ENCODE measurements around the gene CGB5. TPM values are rescaled to one million over a fixed set of nuclear protein-coding genes. Genes with fewer than 3 reads are reported as not detected.
"Not testable (repeated sequence)": the region's sequence is repeated elsewhere in the genome, so short reads cannot be mapped to it uniquely, and the experiment has no call there.

CGB5 gene
- total RNA-seq, 1 experiment from 2014 or later, result not detected

DNA sequence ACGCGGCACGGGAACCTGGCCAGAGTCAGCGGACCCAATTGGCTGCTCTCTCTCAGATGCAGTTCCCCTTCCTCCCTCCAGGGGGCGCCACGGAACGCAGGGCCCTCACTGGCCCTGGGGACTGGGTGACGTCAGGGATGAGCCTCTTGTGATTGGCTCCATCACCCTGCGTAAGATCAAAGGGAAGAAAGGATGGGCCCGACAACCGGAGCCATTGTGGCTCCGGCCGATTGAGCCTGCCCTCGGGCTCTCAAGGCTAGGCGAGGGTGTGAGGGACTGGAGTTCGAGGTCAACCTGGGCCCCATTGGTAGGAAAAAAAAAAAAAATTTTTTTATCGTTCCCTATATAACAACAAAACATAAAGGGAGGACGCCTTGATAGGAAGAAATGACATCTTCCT lies 6.8 kb upstream of the CGB5 start, which contains the start of gene CGB1:
CGB1 (minus strand) TSS at position 81 of the 400 bp plus-strand sequence. CDS start 184 bp downstream, outside the sequence.
- H3K4me1 Mint-ChIP-seq (ENCODE audit: insufficient read depth, unreplicated experiment); intact Hi-C loops (cut with micrococcal nuclease); POLR2A ChIA-PET; H3K36me3 Mint-ChIP-seq (ENCODE audit: insufficient read depth, unreplicated experiment); DNase-seq (ENCODE audit: unreplicated experiment); H3K9me3 Mint-ChIP-seq (ENCODE audit: unreplicated experiment); H3K27me3 Mint-ChIP-seq (ENCODE audit: insufficient read depth, unreplicated experiment); CTCF ChIA-PET; H3K27ac Mint-ChIP-seq (ENCODE audit: low read depth, unreplicated experiment); BruUV-seq (replicated peaks); H3K4me3 Mint-ChIP-seq (ENCODE audit: unreplicated experiment): not testable (repeated sequence)
- TF ChIP-seq, protein P1, sequence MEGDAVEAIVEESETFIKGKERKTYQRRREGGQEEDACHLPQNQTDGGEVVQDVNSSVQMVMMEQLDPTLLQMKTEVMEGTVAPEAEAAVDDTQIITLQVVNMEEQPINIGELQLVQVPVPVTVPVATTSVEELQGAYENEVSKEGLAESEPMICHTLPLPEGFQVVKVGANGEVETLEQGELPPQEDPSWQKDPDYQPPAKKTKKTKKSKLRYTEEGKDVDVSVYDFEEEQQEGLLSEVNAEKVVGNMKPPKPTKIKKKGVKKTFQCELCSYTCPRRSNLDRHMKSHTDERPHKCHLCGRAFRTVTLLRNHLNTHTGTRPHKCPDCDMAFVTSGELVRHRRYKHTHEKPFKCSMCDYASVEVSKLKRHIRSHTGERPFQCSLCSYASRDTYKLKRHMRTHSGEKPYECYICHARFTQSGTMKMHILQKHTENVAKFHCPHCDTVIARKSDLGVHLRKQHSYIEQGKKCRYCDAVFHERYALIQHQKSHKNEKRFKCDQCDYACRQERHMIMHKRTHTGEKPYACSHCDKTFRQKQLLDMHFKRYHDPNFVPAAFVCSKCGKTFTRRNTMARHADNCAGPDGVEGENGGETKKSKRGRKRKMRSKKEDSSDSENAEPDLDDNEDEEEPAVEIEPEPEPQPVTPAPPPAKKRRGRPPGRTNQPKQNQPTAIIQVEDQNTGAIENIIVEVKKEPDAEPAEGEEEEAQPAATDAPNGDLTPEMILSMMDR (IDR thresholded peaks at IDR 0.05; ENCODE audit: unreplicated experiment), result peak; percentile 54

DNA sequence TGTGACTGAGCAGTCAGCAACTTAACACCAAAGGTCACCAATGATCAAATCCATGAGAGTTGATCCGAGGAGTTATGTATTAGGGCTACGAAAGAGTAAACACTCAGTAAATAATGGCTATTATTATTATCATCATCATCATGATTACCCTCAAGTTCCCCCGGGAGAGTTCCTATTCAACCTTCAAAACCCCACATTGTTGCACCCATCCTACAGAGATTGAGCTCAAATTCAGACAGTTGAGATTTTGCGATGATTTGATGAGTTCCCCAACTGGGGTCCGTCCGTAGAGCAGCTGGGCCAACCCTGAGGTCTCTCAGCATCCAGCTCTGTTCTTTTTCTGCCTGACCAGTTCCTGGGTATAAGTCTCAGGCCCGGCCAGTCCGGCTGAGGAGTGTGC lies 5.5 kb upstream of the CGB5 start:
- H3K27ac Mint-ChIP-seq (ENCODE audit: low read depth, unreplicated experiment); H3K27me3 Mint-ChIP-seq (ENCODE audit: insufficient read depth, unreplicated experiment); H3K9me3 Mint-ChIP-seq (ENCODE audit: unreplicated experiment); DNase-seq (ENCODE audit: unreplicated experiment); intact Hi-C loops (cut with micrococcal nuclease); H3K4me3 Mint-ChIP-seq (ENCODE audit: unreplicated experiment); H3K36me3 Mint-ChIP-seq (ENCODE audit: insufficient read depth, unreplicated experiment); BruUV-seq (replicated peaks); CTCF ChIA-PET; POLR2A ChIA-PET: not testable (repeated sequence)
- H3K4me1 Mint-ChIP-seq (ENCODE audit: insufficient read depth, unreplicated experiment), result peaks cover 12% of the 10 kb centered on the region

DNA sequence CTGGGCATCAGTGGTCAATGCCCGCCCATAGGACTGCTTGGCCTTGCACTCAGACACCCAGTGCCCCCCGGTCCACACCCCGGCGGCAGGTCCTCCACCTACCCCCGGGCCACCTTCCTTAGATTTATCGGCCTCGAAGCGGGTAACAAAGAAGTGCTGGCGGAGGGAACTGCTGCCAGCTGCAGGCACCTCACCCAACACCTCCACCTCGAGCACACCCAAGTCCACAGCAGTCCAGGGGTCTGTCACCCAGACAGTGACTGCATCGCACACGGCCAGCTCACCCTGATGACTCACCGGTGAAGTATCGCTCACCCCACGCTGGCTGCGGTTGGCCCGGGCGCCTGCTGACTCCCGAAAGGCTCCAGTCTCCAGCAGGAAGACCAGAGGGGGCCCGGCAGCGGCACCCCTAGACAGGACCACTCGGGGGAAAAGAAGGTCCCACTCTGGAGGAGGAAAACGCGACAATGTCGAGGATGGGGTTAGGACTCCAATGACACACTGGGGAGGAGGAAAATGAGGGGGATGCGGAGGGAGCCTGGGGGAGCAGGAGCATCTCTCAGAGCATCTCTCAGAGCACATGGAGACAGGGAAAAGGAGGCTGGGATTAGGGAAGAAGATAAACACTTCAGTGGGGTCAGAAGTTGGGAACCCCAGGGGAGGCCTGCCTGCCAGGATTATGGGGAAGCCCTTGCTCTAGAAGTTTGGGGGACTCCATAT lies 4.9 kb upstream of the CGB5 start:
- H3K9me3 Mint-ChIP-seq (ENCODE audit: unreplicated experiment); H3K36me3 Mint-ChIP-seq (ENCODE audit: insufficient read depth, unreplicated experiment); POLR2A ChIA-PET; H3K4me3 Mint-ChIP-seq (ENCODE audit: unreplicated experiment); H3K27me3 Mint-ChIP-seq (ENCODE audit: insufficient read depth, unreplicated experiment); CTCF ChIA-PET; H3K27ac Mint-ChIP-seq (ENCODE audit: low read depth, unreplicated experiment); intact Hi-C loops (cut with micrococcal nuclease); BruUV-seq (replicated peaks): not testable (repeated sequence)
- DNase-seq (ENCODE audit: unreplicated experiment), result peak; percentile 68
- H3K4me1 Mint-ChIP-seq (ENCODE audit: insufficient read depth, unreplicated experiment), result peaks cover 12% of the 10 kb centered on the region

DNA sequence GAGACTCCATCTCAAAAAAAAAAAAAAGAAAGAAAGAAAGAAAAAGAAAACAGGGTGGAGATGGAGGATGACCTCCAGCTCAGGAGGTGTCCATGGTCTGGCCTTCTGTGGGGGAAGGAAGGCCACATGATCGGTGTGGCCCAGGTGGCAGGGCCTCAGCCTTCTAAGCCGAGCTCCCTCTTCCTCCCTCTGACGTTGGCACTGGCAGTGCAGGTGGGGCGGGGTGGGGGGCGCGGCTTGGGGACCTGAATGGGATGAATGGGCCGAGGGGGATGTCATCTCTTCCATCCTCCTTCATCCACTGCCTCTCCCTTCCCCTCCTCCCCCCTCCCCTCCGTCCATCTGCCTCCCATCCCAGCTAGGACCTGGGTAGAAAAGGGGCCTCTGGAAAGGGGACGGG lies 3.9 kb upstream of the CGB5 start:
- DNase-seq (ENCODE audit: unreplicated experiment); H3K27ac Mint-ChIP-seq (ENCODE audit: low read depth, unreplicated experiment); intact Hi-C loops (cut with micrococcal nuclease); H3K4me3 Mint-ChIP-seq (ENCODE audit: unreplicated experiment); H3K36me3 Mint-ChIP-seq (ENCODE audit: insufficient read depth, unreplicated experiment); H3K27me3 Mint-ChIP-seq (ENCODE audit: insufficient read depth, unreplicated experiment); POLR2A ChIA-PET; H3K9me3 Mint-ChIP-seq (ENCODE audit: unreplicated experiment); BruUV-seq (replicated peaks): not testable (repeated sequence)
- peaks cover 12% of the 10 kb centered on the region for H3K4me1 Mint-ChIP-seq (ENCODE audit: insufficient read depth, unreplicated experiment)
- CTCF ChIA-PET, result interaction anchor here (0.7 kb wide), 1 partner anchor 46 kb away, joined by 3 read pairs; the partner anchor contains the start of gene RUVBL2

DNA sequence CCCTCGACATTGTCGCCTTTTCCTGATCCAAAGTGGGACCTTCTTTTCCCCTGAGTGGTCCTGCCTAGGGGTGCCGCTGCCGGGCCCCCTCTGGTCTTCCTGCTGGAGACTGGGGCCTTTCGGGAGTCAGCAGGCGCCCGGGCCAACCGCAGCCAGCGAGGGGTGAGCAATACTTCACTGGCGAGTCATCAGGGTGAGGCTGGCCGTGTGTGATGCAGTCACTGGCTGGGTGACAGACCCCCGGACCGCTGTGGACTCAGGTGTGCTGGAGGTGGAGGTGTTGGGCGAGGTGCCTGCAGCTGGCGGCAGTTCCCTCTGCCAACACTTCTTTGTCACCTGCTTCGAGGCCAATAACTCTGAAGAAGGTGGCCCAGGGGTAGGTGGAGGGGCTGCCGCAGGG lies 1.5 kb upstream of the CGB5 start:
- no peaks in the 10 kb centered on the region for H3K36me3 Mint-ChIP-seq (ENCODE audit: insufficient read depth, unreplicated experiment)
- H3K4me1 Mint-ChIP-seq (ENCODE audit: insufficient read depth, unreplicated experiment), result peaks cover 12% of the 10 kb centered on the region
- ChIA-PET POLR2A (no interaction called here), CTCF (no interaction called here)
- no peak for DNase-seq (ENCODE audit: unreplicated experiment)
- no peaks in the 10 kb centered on the region for H3K27me3 Mint-ChIP-seq (ENCODE audit: insufficient read depth, unreplicated experiment)
- no TSS peak for BruUV-seq (replicated peaks)
- H3K4me3 Mint-ChIP-seq (ENCODE audit: unreplicated experiment), result no peak overlapping the region
- intact Hi-C loops (cut with micrococcal nuclease), result no loop called here
- H3K27ac Mint-ChIP-seq (ENCODE audit: low read depth, unreplicated experiment), result peak overlapping the region; percentile 84
- no peaks in the 10 kb centered on the region for H3K9me3 Mint-ChIP-seq (ENCODE audit: unreplicated experiment)
- TF ChIP-seq, protein P1 (IDR thresholded peaks at IDR 0.05; ENCODE audit: unreplicated experiment), result no peak

DNA sequence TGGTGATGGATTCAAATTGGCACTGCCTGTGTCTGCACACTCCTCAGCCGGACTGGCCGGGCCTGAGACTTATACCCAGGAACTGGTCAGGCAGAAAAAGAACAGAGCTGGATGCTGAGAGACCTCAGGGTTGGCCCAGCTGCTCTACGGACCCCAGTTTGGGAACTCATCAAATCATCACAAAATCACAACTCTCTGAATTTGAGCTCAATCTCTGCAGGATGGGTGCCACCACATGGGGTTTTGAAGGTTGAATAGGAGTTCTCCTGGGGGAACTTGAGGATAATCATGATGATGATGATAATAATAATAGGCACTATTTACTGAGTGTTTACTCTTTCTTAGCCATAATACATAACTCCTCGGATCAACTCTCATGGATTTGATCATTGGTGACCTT lies 982 bp upstream of the CGB5 start:
- POLR2A ChIA-PET; H3K4me3 Mint-ChIP-seq (ENCODE audit: unreplicated experiment); intact Hi-C loops (cut with micrococcal nuclease); BruUV-seq (replicated peaks); H3K9me3 Mint-ChIP-seq (ENCODE audit: unreplicated experiment); H3K36me3 Mint-ChIP-seq (ENCODE audit: insufficient read depth, unreplicated experiment); H3K27me3 Mint-ChIP-seq (ENCODE audit: insufficient read depth, unreplicated experiment); H3K27ac Mint-ChIP-seq (ENCODE audit: low read depth, unreplicated experiment); DNase-seq (ENCODE audit: unreplicated experiment); CTCF ChIA-PET: not testable (repeated sequence)
- H3K4me1 Mint-ChIP-seq (ENCODE audit: insufficient read depth, unreplicated experiment), result peaks cover 12% of the 10 kb centered on the region

DNA sequence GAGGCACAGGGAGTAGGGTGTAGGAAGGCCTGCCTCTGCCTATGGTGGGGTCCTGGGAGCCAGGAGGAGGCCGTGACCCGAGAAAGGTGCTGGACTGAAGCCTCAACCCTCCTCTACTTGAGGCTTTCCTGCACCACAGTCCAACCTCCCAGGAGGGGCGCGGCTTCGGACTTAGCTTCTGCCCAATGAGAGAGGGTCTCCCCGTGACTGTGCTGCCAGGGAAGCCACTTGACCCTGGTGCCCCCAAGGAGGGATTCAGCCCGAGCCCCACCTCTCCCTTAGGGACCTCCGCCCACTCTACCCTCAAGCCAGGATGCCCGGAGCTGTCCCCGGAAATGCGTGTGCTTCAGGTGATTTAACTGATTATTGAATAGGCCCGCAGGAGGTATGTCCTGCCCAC lies 5.4 kb downstream of the CGB5 start, which contains the start of gene CGB8:
CGB8 (minus strand) TSS at position 101 of the 400 bp plus-strand sequence. CDS start 372 bp downstream, outside the sequence.
- BruUV-seq (replicated peaks); H3K36me3 Mint-ChIP-seq (ENCODE audit: insufficient read depth, unreplicated experiment); H3K4me3 Mint-ChIP-seq (ENCODE audit: unreplicated experiment); CTCF ChIA-PET; H3K27me3 Mint-ChIP-seq (ENCODE audit: insufficient read depth, unreplicated experiment); H3K4me1 Mint-ChIP-seq (ENCODE audit: insufficient read depth, unreplicated experiment); H3K9me3 Mint-ChIP-seq (ENCODE audit: unreplicated experiment); DNase-seq (ENCODE audit: unreplicated experiment); POLR2A ChIA-PET; intact Hi-C loops (cut with micrococcal nuclease); H3K27ac Mint-ChIP-seq (ENCODE audit: low read depth, unreplicated experiment): not testable (repeated sequence)

DNA sequence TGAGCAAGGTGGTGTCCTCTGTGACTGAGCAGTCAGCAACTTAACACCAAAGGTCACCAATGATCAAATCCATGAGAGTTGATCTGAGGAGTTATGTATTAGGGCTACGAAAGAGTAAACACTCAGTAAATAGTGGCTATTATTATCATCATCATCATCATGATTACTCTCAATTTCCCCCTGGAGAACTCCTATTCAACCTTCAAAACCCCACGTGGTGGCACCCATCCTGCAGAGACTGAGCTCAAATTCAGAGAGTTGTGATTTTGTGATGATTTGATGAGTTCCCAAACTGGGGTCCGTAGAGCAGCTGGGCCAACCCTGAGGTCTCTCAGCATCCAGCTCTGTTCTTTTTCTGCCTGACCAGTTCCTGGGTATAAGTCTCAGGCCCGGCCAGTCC lies 6.2 kb downstream of the CGB5 start:
- CTCF ChIA-PET; H3K27me3 Mint-ChIP-seq (ENCODE audit: insufficient read depth, unreplicated experiment); H3K36me3 Mint-ChIP-seq (ENCODE audit: insufficient read depth, unreplicated experiment); intact Hi-C loops (cut with micrococcal nuclease); DNase-seq (ENCODE audit: unreplicated experiment); BruUV-seq (replicated peaks); H3K4me1 Mint-ChIP-seq (ENCODE audit: insufficient read depth, unreplicated experiment); H3K4me3 Mint-ChIP-seq (ENCODE audit: unreplicated experiment); H3K9me3 Mint-ChIP-seq (ENCODE audit: unreplicated experiment): not testable (repeated sequence)
- H3K27ac Mint-ChIP-seq (ENCODE audit: low read depth, unreplicated experiment), result peak overlapping the region; percentile 89
- POLR2A ChIA-PET, result interaction anchor here (0.6 to 1.0 kb wide), 3 partner anchors 8 to 57 kb away, joined by 3 to 5 read pairs (median 4); partner anchors contain the start of gene GYS1
